ENCODE measurements around the gene NHLRC4.

The NHLRC4 gene

DNA sequence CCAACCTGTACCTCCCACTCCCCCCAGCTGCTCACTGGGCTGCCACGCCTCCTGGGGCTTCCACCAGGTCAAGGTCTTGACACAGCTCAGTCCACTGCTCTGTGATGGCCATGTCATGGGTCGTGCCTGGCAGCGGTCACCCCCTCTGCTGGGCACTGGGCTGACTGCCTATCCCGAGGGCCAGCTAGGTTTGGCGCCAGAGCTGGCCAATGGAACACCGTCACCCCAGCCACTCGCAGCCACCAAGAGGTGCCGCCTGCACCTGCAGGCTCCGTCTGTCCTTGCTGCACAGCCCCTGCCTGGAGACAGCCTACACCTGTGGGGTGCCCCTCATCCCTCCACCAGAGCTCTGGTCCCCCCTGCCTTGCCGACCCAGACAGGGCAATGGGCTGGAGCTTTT, 18.5 kb downstream of the NHLRC4 start:
- TF ChIP-seq, protein P1, sequence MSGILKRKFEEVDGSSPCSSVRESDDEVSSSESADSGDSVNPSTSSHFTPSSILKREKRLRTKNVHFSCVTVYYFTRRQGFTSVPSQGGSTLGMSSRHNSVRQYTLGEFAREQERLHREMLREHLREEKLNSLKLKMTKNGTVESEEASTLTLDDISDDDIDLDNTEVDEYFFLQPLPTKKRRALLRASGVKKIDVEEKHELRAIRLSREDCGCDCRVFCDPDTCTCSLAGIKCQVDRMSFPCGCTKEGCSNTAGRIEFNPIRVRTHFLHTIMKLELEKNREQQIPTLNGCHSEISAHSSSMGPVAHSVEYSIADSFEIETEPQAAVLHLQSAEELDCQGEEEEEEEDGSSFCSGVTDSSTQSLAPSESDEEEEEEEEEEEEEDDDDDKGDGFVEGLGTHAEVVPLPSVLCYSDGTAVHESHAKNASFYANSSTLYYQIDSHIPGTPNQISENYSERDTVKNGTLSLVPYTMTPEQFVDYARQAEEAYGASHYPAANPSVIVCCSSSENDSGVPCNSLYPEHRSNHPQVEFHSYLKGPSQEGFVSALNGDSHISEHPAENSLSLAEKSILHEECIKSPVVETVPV (CRISPR knock-in tag; IDR thresholded peaks at IDR 0.05): no peak
- TF ChIP-seq ARNTL (CRISPR knock-in tag; IDR thresholded peaks at IDR 0.05; ENCODE audit: borderline replicate concordance, low read depth): no peak
- no peak for TF ChIP-seq BACH2 (CRISPR knock-in tag; IDR thresholded peaks at IDR 0.05; ENCODE audit: borderline replicate concordance)
- TF ChIP-seq, protein P2, sequence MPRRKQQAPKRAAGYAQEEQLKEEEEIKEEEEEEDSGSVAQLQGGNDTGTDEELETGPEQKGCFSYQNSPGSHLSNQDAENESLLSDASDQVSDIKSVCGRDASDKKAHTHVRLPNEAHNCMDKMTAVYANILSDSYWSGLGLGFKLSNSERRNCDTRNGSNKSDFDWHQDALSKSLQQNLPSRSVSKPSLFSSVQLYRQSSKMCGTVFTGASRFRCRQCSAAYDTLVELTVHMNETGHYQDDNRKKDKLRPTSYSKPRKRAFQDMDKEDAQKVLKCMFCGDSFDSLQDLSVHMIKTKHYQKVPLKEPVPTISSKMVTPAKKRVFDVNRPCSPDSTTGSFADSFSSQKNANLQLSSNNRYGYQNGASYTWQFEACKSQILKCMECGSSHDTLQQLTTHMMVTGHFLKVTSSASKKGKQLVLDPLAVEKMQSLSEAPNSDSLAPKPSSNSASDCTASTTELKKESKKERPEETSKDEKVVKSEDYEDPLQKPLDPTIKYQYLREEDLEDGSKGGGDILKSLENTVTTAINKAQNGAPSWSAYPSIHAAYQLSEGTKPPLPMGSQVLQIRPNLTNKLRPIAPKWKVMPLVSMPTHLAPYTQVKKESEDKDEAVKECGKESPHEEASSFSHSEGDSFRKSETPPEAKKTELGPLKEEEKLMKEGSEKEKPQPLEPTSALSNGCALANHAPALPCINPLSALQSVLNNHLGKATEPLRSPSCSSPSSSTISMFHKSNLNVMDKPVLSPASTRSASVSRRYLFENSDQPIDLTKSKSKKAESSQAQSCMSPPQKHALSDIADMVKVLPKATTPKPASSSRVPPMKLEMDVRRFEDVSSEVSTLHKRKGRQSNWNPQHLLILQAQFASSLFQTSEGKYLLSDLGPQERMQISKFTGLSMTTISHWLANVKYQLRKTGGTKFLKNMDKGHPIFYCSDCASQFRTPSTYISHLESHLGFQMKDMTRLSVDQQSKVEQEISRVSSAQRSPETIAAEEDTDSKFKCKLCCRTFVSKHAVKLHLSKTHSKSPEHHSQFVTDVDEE (CRISPR knock-in tag; IDR thresholded peaks at IDR 0.05): no peak
- TF ChIP-seq TOX (CRISPR knock-in tag; IDR thresholded peaks at IDR 0.05; ENCODE audit: borderline replicate concordance): no peak
- no peak for TF ChIP-seq PPARA (CRISPR knock-in tag; IDR thresholded peaks at IDR 0.05; ENCODE audit: borderline replicate concordance)
- no peak for TF ChIP-seq RARB (CRISPR knock-in tag; IDR thresholded peaks at IDR 0.05)
- TF ChIP-seq, protein P3, sequence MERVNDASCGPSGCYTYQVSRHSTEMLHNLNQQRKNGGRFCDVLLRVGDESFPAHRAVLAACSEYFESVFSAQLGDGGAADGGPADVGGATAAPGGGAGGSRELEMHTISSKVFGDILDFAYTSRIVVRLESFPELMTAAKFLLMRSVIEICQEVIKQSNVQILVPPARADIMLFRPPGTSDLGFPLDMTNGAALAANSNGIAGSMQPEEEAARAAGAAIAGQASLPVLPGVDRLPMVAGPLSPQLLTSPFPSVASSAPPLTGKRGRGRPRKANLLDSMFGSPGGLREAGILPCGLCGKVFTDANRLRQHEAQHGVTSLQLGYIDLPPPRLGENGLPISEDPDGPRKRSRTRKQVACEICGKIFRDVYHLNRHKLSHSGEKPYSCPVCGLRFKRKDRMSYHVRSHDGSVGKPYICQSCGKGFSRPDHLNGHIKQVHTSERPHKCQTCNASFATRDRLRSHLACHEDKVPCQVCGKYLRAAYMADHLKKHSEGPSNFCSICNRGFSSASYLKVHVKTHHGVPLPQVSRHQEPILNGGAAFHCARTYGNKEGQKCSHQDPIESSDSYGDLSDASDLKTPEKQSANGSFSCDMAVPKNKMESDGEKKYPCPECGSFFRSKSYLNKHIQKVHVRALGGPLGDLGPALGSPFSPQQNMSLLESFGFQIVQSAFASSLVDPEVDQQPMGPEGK (CRISPR knock-in tag; IDR thresholded peaks at IDR 0.05; ENCODE audit: borderline replicate concordance): no peak
- no peak for TF ChIP-seq SNAI2 (CRISPR knock-in tag; IDR thresholded peaks at IDR 0.05)
- TF ChIP-seq GLIS3 (CRISPR knock-in tag; IDR thresholded peaks at IDR 0.05): no peak
- TF ChIP-seq ZNF70 (CRISPR knock-in tag; IDR thresholded peaks at IDR 0.05): no peak
- no peak for TF ChIP-seq ZNF565 (CRISPR knock-in tag; conservative IDR thresholded peaks at IDR 0.05; ENCODE audit: low read depth)
- TF ChIP-seq, protein P4, sequence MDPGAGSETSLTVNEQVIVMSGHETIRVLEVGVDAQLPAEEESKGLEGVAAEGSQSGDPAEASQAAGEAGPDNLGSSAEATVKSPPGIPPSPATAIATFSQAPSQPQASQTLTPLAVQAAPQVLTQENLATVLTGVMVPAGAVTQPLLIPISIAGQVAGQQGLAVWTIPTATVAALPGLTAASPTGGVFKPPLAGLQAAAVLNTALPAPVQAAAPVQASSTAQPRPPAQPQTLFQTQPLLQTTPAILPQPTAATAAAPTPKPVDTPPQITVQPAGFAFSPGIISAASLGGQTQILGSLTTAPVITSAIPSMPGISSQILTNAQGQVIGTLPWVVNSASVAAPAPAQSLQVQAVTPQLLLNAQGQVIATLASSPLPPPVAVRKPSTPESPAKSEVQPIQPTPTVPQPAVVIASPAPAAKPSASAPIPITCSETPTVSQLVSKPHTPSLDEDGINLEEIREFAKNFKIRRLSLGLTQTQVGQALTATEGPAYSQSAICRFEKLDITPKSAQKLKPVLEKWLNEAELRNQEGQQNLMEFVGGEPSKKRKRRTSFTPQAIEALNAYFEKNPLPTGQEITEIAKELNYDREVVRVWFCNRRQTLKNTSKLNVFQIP (CRISPR knock-in tag; IDR thresholded peaks at IDR 0.05; ENCODE audit: borderline replicate concordance, low read depth): no peak
- no peak for TF ChIP-seq TCF4 (CRISPR knock-in tag; IDR thresholded peaks at IDR 0.05; ENCODE audit: borderline replicate concordance)
- no peak for TF ChIP-seq ISL1 (CRISPR knock-in tag; IDR thresholded peaks at IDR 0.05)
- TF ChIP-seq, protein P5, sequence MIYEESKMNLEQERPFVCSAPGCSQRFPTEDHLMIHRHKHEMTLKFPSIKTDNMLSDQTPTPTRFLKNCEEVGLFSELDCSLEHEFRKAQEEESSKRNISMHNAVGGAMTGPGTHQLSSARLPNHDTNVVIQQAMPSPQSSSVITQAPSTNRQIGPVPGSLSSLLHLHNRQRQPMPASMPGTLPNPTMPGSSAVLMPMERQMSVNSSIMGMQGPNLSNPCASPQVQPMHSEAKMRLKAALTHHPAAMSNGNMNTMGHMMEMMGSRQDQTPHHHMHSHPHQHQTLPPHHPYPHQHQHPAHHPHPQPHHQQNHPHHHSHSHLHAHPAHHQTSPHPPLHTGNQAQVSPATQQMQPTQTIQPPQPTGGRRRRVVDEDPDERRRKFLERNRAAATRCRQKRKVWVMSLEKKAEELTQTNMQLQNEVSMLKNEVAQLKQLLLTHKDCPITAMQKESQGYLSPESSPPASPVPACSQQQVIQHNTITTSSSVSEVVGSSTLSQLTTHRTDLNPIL (CRISPR knock-in tag; IDR thresholded peaks at IDR 0.05; ENCODE audit: low read depth): no peak
- no peak for TF ChIP-seq ZC3H10 (CRISPR knock-in tag; IDR thresholded peaks at IDR 0.05)
- ATAC-seq: no peak; the same call in 2 of the 3 replicates

DNA sequence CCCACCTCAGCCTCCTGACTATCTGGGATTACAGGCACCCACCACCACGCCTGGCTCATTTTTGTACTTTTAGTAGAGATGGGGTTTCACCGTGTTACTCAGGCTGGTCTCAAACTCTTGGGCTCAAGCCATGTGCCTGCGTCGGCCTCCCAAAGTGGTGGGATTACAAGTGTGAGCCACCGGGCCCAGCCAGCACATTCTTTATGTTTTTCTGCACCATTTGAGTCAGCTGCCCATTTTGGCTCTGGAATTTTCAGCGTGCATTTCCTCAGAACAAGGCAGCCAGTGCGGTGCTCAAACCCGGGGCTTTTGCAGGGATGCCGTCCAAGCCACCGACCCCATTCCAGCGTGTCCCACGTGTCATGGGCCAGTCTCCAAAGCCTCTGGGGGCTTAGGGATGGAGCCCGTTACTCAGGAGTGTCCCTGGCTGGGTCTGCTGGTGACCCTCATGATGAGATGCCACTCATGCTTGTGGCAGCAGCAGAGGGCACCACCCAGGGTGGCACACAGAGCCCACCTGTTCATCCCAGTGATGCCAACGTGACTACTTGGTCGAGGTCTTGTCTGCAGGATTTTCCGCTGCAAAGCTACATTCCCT, 19.3 kb downstream of the NHLRC4 start:
- no peak for ATAC-seq
- TF ChIP-seq ZFP30 (CRISPR knock-in tag; IDR thresholded peaks at IDR 0.05) (no peak), ZFP3 (CRISPR knock-in tag; IDR thresholded peaks at IDR 0.05) (no peak), ARNTL (CRISPR knock-in tag; IDR thresholded peaks at IDR 0.05; ENCODE audit: borderline replicate concordance, low read depth) (no peak), RARB (CRISPR knock-in tag; IDR thresholded peaks at IDR 0.05) (no peak), BACH2 (CRISPR knock-in tag; IDR thresholded peaks at IDR 0.05; ENCODE audit: borderline replicate concordance) (no peak), OSR1 (CRISPR knock-in tag; IDR thresholded peaks at IDR 0.05) (no peak), PPARA (CRISPR knock-in tag; IDR thresholded peaks at IDR 0.05; ENCODE audit: borderline replicate concordance) (no peak), ZNF8 (CRISPR knock-in tag; IDR thresholded peaks at IDR 0.05) (no peak), ZNF70 (CRISPR knock-in tag; IDR thresholded peaks at IDR 0.05) (no peak), TCF4 (CRISPR knock-in tag; IDR thresholded peaks at IDR 0.05; ENCODE audit: borderline replicate concordance) (no peak), ZC3H10 (CRISPR knock-in tag; IDR thresholded peaks at IDR 0.05) (no peak), ISL1 (CRISPR knock-in tag; IDR thresholded peaks at IDR 0.05) (no peak), TOX (CRISPR knock-in tag; IDR thresholded peaks at IDR 0.05; ENCODE audit: borderline replicate concordance) (no peak)
- TF ChIP-seq, protein P2 (CRISPR knock-in tag; IDR thresholded peaks at IDR 0.05): no peak
- TF ChIP-seq, protein P4 (CRISPR knock-in tag; IDR thresholded peaks at IDR 0.05; ENCODE audit: borderline replicate concordance, low read depth): no peak
- TF ChIP-seq, protein P5 (CRISPR knock-in tag; IDR thresholded peaks at IDR 0.05; ENCODE audit: low read depth): no peak

All from SK-N-SH treated with all-trans-retinoic acid at 6 μM for 48 hours (cell line).